H1 (cell line): ENCODE data around the gene COL5A1. TPM values are rescaled to one million over a fixed set of nuclear protein-coding genes. Genes with fewer than 3 reads are reported as not detected.

Experiments
- CTCF ChIA-PET: fragments of 300-600 bp; sonication (Branson Sonifier 250); formaldehyde crosslinking; loops from one replicate; lab custom pipeline; 2021; ENCODE audit not compliant: partially characterized antibody; lab: Charles Lee
- POLR2A ChIA-PET: fragments of 300-600 bp; sonication (Branson Sonifier 250); formaldehyde crosslinking; loops from one replicate; lab custom pipeline; 2021; ENCODE audit warnings: inconsistent platforms; ENCODE audit not compliant: partially characterized antibody; lab: Charles Lee
- DNase-seq, 2 experiments: peaks; one replicate each; pipeline versions ENCODE4 v3.0.0 to v3.0.0-alpha.2; 2010 to 2022; ENCODE audit warnings: low spot score in 2 of 2, low read depth in 1 of 2, mixed read lengths in 1 of 2
- FAIRE-seq: peaks from 2 replicates; lab custom pipeline; 2011; peaks lifted over from hg19 to GRCh38; lab: Jason Lieb, UNC
- H2AFZ ChIP-seq: 2 replicates; pipeline ENCODE4 v1.8.1; 2012; ENCODE audit warnings: low read length, inconsistent platforms
- H2AK5ac ChIP-seq: 2 replicates; pipeline ENCODE4 v1.6.1; 2013; ENCODE audit warnings: low read depth, low read length
- H2BK120ac ChIP-seq: replicated peaks from 2 replicates; pipeline ENCODE3; 2013; ENCODE audit warnings: low read depth, low read length, inconsistent platforms
- H2BK12ac ChIP-seq: 2 replicates; pipeline ENCODE4 v1.6.1; 2013; ENCODE audit warnings: low read depth, low read length
- H2BK15ac ChIP-seq: 2 replicates; pipeline ENCODE4 v1.6.1; 2013; ENCODE audit warnings: low read length
- H2BK20ac ChIP-seq: 2 replicates; pipeline ENCODE4 v1.6.1; 2013; ENCODE audit warnings: low read length
- H2BK5ac ChIP-seq: 2 replicates; pipeline ENCODE4 v1.6.1; 2013; ENCODE audit warnings: low read depth, low read length
- H3K14ac ChIP-seq: 2 replicates; pipeline ENCODE4 v1.6.1; 2013; ENCODE audit warnings: inconsistent platforms; ENCODE audit not compliant: insufficient read length
- H3K18ac ChIP-seq: 2 replicates; pipeline ENCODE4 v1.6.1; 2013; ENCODE audit warnings: low read length; ENCODE audit errors: extremely low read depth
- H3K23ac ChIP-seq: 2 replicates; pipeline ENCODE4 v1.6.1; 2013; ENCODE audit warnings: inconsistent platforms; ENCODE audit not compliant: insufficient read length
- H3K23me2 ChIP-seq: 2 replicates; pipeline ENCODE4 v1.6.1; 2013; ENCODE audit warnings: low read depth, low read length
- H3K27ac ChIP-seq: 2 replicates; pipeline ENCODE4 v1.6.1; 2011; ENCODE audit warnings: low read depth, low read length, inconsistent platforms
- H3K27me3 ChIP-seq, 4 experiments: replicated peaks in 1 of 4; 1 replicate in 1 of 4; 2 replicates in 3 of 4; pipeline versions ENCODE4 v1.6.1 to v1.8.1; 2011 to 2013; ENCODE audit warnings: low read length in 3 of 4, mild to moderate bottlenecking in 3 of 4, inconsistent platforms in 2 of 4, mixed read lengths in 2 of 4, moderate library complexity in 1 of 4; ENCODE audit not compliant: control insufficient read depth in 3 of 4, insufficient read depth in 3 of 4; ENCODE audit errors: extremely low read depth in 1 of 4
- H3K36me3 ChIP-seq, 4 experiments: 2 replicates each; pipeline versions ENCODE4 v1.6.1 to v1.8.1; 2011 to 2013; ENCODE audit warnings: mild to moderate bottlenecking in 4 of 4, low read length in 3 of 4, moderate library complexity in 2 of 4, control low read depth in 1 of 4, inconsistent platforms in 1 of 4; ENCODE audit not compliant: insufficient read depth in 4 of 4, control insufficient read depth in 2 of 4
- H3K4ac ChIP-seq: replicated peaks from 2 replicates; pipeline ENCODE3; 2013; ENCODE audit warnings: low read length, low read depth, mixed read lengths, inconsistent platforms; ENCODE audit not compliant: insufficient read length
- H3K4me1 ChIP-seq, 4 experiments: replicated peaks in 1 of 4; 1 replicate in 1 of 4; 2 replicates in 3 of 4; pipeline versions ENCODE4 v1.6.1 to v1.8.1; 2011 to 2013; ENCODE audit warnings: low read length in 3 of 4, inconsistent platforms in 2 of 4, mixed read lengths in 1 of 4; ENCODE audit not compliant: insufficient read depth in 4 of 4, control insufficient read depth in 3 of 4
- H3K4me2 ChIP-seq, 2 experiments: 2 replicates each; pipeline versions ENCODE4 v1.6.1 to v1.8.1; 2011 to 2013; ENCODE audit warnings: low read depth in 2 of 2, low read length in 2 of 2, control low read depth in 1 of 2, inconsistent platforms in 1 of 2, mild to moderate bottlenecking in 1 of 2; ENCODE audit not compliant: insufficient read depth in 1 of 2
- H3K4me3 ChIP-seq, 4 experiments: fragments of 200-600, 300-600 bp in 1 of 4; sonication (generic), shearing (Covaris generic), sonication (Bioruptor Twin) in 1 of 4; 2 replicates each; pipeline versions ENCODE4 v1.5.1 to v1.8.1; 2011 to 2016; ENCODE audit warnings: low read length in 4 of 4, low read depth in 3 of 4, control low read depth in 2 of 4, inconsistent platforms in 2 of 4, mild to moderate bottlenecking in 2 of 4, mixed read lengths in 1 of 4, moderate library complexity in 1 of 4; ENCODE audit not compliant: insufficient read depth in 2 of 4; ENCODE audit errors: extremely low read depth in 1 of 4
- H3K56ac ChIP-seq: replicated peaks from 2 replicates; pipeline ENCODE3; 2013; ENCODE audit warnings: low read depth, mild to moderate bottlenecking, mixed read lengths, low read length, inconsistent platforms; ENCODE audit not compliant: insufficient read length
- H3K79me1 ChIP-seq: 2 replicates; pipeline ENCODE4 v1.6.1; 2013; ENCODE audit warnings: low read depth, low read length, control low read depth
- H3K79me2 ChIP-seq, 2 experiments: 2 replicates each; pipeline versions ENCODE4 v1.6.1 to v1.8.1; 2012 to 2013; ENCODE audit warnings: low read length in 2 of 2, mild to moderate bottlenecking in 2 of 2, inconsistent platforms in 1 of 2; ENCODE audit not compliant: insufficient read depth in 2 of 2, control insufficient read depth in 1 of 2
- H3K9ac ChIP-seq, 4 experiments: replicated peaks in 1 of 4; 1 replicate in 1 of 4; 2 replicates in 3 of 4; pipeline versions ENCODE4 v1.6.1 to v1.8.1; 2011 to 2013; ENCODE audit warnings: low read depth in 3 of 4, low read length in 3 of 4, control low read depth in 2 of 4, mild to moderate bottlenecking in 2 of 4, moderate library complexity in 2 of 4, inconsistent platforms in 1 of 4; ENCODE audit errors: extremely low read depth in 1 of 4
- H3K9me3 ChIP-seq, 2 experiments: 2 replicates each; pipeline versions ENCODE4 v1.6.1 to v1.8.1; 2012 to 2013; ENCODE audit warnings: mild to moderate bottlenecking in 2 of 2, moderate library complexity in 2 of 2, control low read depth in 1 of 2, inconsistent platforms in 1 of 2, low read depth in 1 of 2, low read length in 1 of 2, mixed read lengths in 1 of 2; ENCODE audit not compliant: insufficient read depth in 2 of 2
- H4K20me1 ChIP-seq, 2 experiments: replicated peaks in 1 of 2; 2 replicates each; pipeline versions ENCODE3 to v1.8.1; 2011 to 2013; ENCODE audit warnings: inconsistent platforms in 2 of 2, low read length in 2 of 2, mild to moderate bottlenecking in 1 of 2; ENCODE audit not compliant: insufficient read depth in 2 of 2, control insufficient read depth in 1 of 2
- H4K5ac ChIP-seq: 2 replicates; pipeline ENCODE4 v1.6.1; 2013; ENCODE audit warnings: low read length, low read depth, mixed read lengths, inconsistent platforms; ENCODE audit not compliant: insufficient read length
- H4K8ac ChIP-seq: 2 replicates; pipeline ENCODE4 v1.8.0; 2013; ENCODE audit warnings: mild to moderate bottlenecking, moderate library complexity, low read length, inconsistent platforms; ENCODE audit not compliant: insufficient read depth; ENCODE audit errors: extremely low read depth
- H4K91ac ChIP-seq: replicated peaks from 2 replicates; pipeline ENCODE3; 2013; ENCODE audit warnings: low read length, mixed read lengths, inconsistent platforms; ENCODE audit not compliant: insufficient read length
- CHD2 ChIP-seq: IDR thresholded peaks from 2 replicates; pipeline ENCODE4 v1.6.1; 2012; ENCODE audit warnings: low read length, improper control_type of control experiment
- WGBS, 2 experiments: shearing (Covaris generic) in 1 of 2; methylation state at CpG; one replicate each; pipeline versions ENCODE4 v1.1.6 to v1.1.7; 2013 to 2015; ENCODE audit warnings: low lambda C conversion rate in 2 of 2, mixed read lengths in 2 of 2, inconsistent platforms in 1 of 2, low coverage in 1 of 2, missing lambda C conversion rate in 1 of 2; ENCODE audit not compliant: insufficient replicate concordance in 2 of 2, insufficient coverage in 1 of 2, insufficient read length in 1 of 2; ENCODE audit errors: extremely low coverage in 1 of 2, missing lambda C conversion rate in 1 of 2; 5-methylcytosine and 5-hydroxymethylcytosine counted together
- polyA plus RNA-seq, 7 experiments: library from polyadenylated mRNA; depleted of rRNA in 3 of 7; stranded (reverse) in 5 of 7; unstranded in 2 of 7; fragments of >200 nt in 5 of 7; fragments of 200-250 nt in 2 of 7; gene quantifications; 1 replicate in 5 of 7; 2 replicates in 1 of 7; 4 replicates in 1 of 7; pipeline versions ENCODE4 v1.2.1 to v1.2.3, GENCODE V29; 2011 to 2013; ENCODE audit warnings: missing spikeins in 2 of 7, mixed read lengths in 2 of 7
- total RNA-seq: library from RNA; stranded (reverse); fragmentation: NEBNext Ultra II Directional; extraction: Animal tissue kit (Norgen Biotek cat#: 25700); gene quantifications from 2 replicates; pipeline ENCODE4 v1.2.1, GENCODE V29; 2021

The COL5A1 gene
- total and polyA plus RNA-seq, 2 of the 8 experiments (the other 6 are each of a cell fraction or from before 2014, with no cell fraction given), result 3.8 to 12.0 TPM

DNA sequence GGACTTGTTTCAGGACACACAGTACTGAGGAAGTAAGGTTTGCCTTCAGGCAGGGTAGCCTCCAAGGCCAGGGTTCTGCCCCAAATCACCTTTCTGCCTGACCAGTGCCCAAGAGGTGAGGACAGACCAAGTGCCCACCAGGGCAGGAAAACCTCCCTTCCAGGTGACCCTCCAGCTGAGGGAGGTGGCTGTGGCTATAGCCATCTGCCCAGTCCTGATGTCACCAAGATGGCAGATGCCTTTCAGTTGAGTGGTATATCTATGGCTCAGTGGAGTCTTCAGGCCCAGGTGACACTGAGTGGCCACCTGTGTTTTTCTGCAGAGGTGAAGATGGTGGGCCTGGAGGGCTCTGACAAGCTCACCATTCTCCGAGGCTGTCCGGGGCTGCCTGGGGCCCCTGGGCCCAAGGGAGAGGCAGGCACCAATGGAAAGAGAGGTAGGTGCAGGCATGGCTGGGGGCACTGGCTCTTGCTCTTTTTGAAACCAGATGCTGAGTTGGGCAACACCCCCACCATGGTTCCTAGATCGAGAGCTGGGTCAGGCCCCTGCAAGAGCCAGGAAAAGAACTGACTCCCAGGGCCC lies 240.7 kb downstream of the COL5A1 start:
- DNase-seq (peak in 1 of 2 experiments; percentile 32), FAIRE-seq (no peak)
- no peaks in the 10 kb centered on the region for H3K79me2 ChIP-seq
- POLR2A ChIA-PET, result no interaction called here
- H3K27ac ChIP-seq, result no peak overlapping the region
- no peaks in the 10 kb centered on the region for H4K20me1 ChIP-seq
- H3K23ac ChIP-seq, result no peak overlapping the region
- H3K9me3 ChIP-seq, result no peaks in the 10 kb centered on the region
- H3K4me1 ChIP-seq, result no peaks in the 10 kb centered on the region
- H2BK20ac ChIP-seq, result no peak overlapping the region
- H2BK120ac ChIP-seq, result no peak overlapping the region
- no peak overlapping the region for H2BK5ac ChIP-seq
- H3K18ac ChIP-seq, result no peak overlapping the region
- H3K36me3 ChIP-seq, result no peaks in the 10 kb centered on the region
- CTCF ChIA-PET, result interaction anchor here (1.5 kb wide), 1 partner anchor 43 kb away, joined by 3 read pairs; no protein-coding TSS in a partner anchor
- H2AFZ ChIP-seq, result no peak overlapping the region
- H4K5ac ChIP-seq, result no peak overlapping the region
- H4K8ac ChIP-seq, result no peak overlapping the region
- H2BK12ac ChIP-seq, result no peak overlapping the region
- no peak overlapping the region for H2AK5ac ChIP-seq
- no peak overlapping the region for H3K14ac ChIP-seq
- H3K23me2 ChIP-seq, result no peaks in the 10 kb centered on the region; the same call in 1 of the 2 replicates
- no peak overlapping the region for H3K9ac ChIP-seq
- WGBS, 2 experiments, result 100% methylated on average over 3 of the region's 3 CpGs; no CpG with 5 or more reads in 1 of the 2 experiments
- H3K56ac ChIP-seq, result no peak overlapping the region
- H2BK15ac ChIP-seq, result no peak overlapping the region
- no peak overlapping the region for H4K91ac ChIP-seq
- H3K4me2 ChIP-seq, result no peak overlapping the region
- no peaks in the 10 kb centered on the region for H3K27me3 ChIP-seq
- no peaks in the 10 kb centered on the region for H3K79me1 ChIP-seq
- H3K4me3 ChIP-seq, result no peak overlapping the region
- H3K4ac ChIP-seq, result no peak overlapping the region
- no peak for TF ChIP-seq CHD2
